ENCODE data around the gene PLA2G4C.

GRCh38 chr19:48085904-48086864 is 24.4 kb downstream of the PLA2G4C start:
- TF ChIP-seq, protein P1, sequence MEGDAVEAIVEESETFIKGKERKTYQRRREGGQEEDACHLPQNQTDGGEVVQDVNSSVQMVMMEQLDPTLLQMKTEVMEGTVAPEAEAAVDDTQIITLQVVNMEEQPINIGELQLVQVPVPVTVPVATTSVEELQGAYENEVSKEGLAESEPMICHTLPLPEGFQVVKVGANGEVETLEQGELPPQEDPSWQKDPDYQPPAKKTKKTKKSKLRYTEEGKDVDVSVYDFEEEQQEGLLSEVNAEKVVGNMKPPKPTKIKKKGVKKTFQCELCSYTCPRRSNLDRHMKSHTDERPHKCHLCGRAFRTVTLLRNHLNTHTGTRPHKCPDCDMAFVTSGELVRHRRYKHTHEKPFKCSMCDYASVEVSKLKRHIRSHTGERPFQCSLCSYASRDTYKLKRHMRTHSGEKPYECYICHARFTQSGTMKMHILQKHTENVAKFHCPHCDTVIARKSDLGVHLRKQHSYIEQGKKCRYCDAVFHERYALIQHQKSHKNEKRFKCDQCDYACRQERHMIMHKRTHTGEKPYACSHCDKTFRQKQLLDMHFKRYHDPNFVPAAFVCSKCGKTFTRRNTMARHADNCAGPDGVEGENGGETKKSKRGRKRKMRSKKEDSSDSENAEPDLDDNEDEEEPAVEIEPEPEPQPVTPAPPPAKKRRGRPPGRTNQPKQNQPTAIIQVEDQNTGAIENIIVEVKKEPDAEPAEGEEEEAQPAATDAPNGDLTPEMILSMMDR (IDR thresholded peaks at IDR 0.05), result no peak
- TF ChIP-seq IRF1 (CRISPR knock-in tag; IDR thresholded peaks at IDR 0.05) (no peak), PRRX2 (CRISPR knock-in tag; IDR thresholded peaks at IDR 0.05) (no peak), KAT7 (CRISPR knock-in tag; IDR thresholded peaks at IDR 0.05; ENCODE audit: borderline replicate concordance) (no peak)

Data from WTC11 (cell line).